Caco-2 (cell line): Measurements from ENCODE around the gene GRM4. TPM values are rescaled to one million over a fixed set of nuclear protein-coding genes. Genes with fewer than 3 reads are reported as not detected.
A peak's percentile ranks its signal among the peaks of the same experiment; 100 is the strongest.

Source experiments
- BruUV-seq: library from RNA; stranded (reverse); fragments of 400-500 nt; replicated peaks from 2 replicates; lab custom pipeline; 2021; lab: Mats Ljungman, UMichigan
- CTCF ChIA-PET: fragments of 300-600 bp; sonication (Branson Sonifier 250); formaldehyde crosslinking; loops from one replicate; lab custom pipeline; 2022; ENCODE audit warnings: antibody characterized with exemption; lab: Charles Lee
- POLR2A ChIA-PET: fragments of 300-600 bp; sonication (Branson Sonifier 250); formaldehyde crosslinking; loops from one replicate; lab custom pipeline; 2022; ENCODE audit warnings: antibody characterized with exemption; lab: Charles Lee
- DNase-seq, 2 experiments: peaks; one replicate each; pipeline versions ENCODE4 v3.0.0 to v3.0.0-alpha.2; 2020 to 2022
- H3K27me3 ChIP-seq: replicated peaks from 2 replicates; pipeline ENCODE4 v1.6.0; 2011; ENCODE audit warnings: low read length; ENCODE audit not compliant: control insufficient read depth, insufficient read depth
- H3K36me3 ChIP-seq: 2 replicates; pipeline ENCODE4 v1.5.1; 2011; ENCODE audit warnings: low read length; ENCODE audit not compliant: control insufficient read depth, insufficient read depth
- H3K4me1 ChIP-seq: fragments of 250-450 bp; sonication (Bioruptor Pico); 2 replicates; pipeline ENCODE4 v1.5.1; 2020; ENCODE audit warnings: mild to moderate bottlenecking
- H3K4me3 ChIP-seq: 2 replicates; pipeline ENCODE4 v1.5.1; 2011; ENCODE audit warnings: low read depth, mild to moderate bottlenecking, control low read depth, low read length
- H3K9me3 ChIP-seq: fragments of 250-450 bp; sonication (Bioruptor Pico); 2 replicates; pipeline ENCODE4 v1.5.1; 2020; ENCODE audit warnings: mild to moderate bottlenecking, moderate library complexity
- H3K27ac Mint-ChIP-seq: one replicate; pipeline ENCODE4 v1.8.0; 2022; ENCODE audit warnings: mixed read lengths; ENCODE audit not compliant: unreplicated experiment
- H3K27me3 Mint-ChIP-seq: one replicate; pipeline ENCODE4 v1.8.0; 2022; ENCODE audit warnings: mixed read lengths; ENCODE audit not compliant: insufficient read depth, unreplicated experiment
- H3K36me3 Mint-ChIP-seq: one replicate; pipeline ENCODE4 v1.8.0; 2022; ENCODE audit warnings: mild to moderate bottlenecking, mixed read lengths; ENCODE audit not compliant: insufficient read depth, unreplicated experiment
- H3K4me1 Mint-ChIP-seq: one replicate; pipeline ENCODE4 v1.8.0; 2022; ENCODE audit warnings: low read depth, mixed read lengths; ENCODE audit not compliant: unreplicated experiment
- H3K4me3 Mint-ChIP-seq: one replicate; pipeline ENCODE4 v1.8.0; 2022; ENCODE audit warnings: mild to moderate bottlenecking, moderate library complexity, mixed read lengths; ENCODE audit not compliant: unreplicated experiment
- H3K9me3 Mint-ChIP-seq: one replicate; pipeline ENCODE4 v1.8.0; 2022; ENCODE audit warnings: mixed read lengths; ENCODE audit not compliant: unreplicated experiment
- CTCF ChIP-seq, 2 experiments: fragments of 200-600 bp in 1 of 2; IDR thresholded peaks; 1 replicate in 1 of 2; 2 replicates in 1 of 2; pipeline versions ENCODE4 v1.5.1 to v1.8.0; 2011 to 2022; ENCODE audit warnings: antibody characterized with exemption in 1 of 2, control low read depth in 1 of 2, inconsistent platforms in 1 of 2, low read depth in 1 of 2, low read length in 1 of 2, mild to moderate bottlenecking in 1 of 2, moderate library complexity in 1 of 2; ENCODE audit not compliant: insufficient read depth in 1 of 2, severe bottlenecking in 1 of 2, unreplicated experiment in 1 of 2
- intact Hi-C: fragments of 100-400 bp; cut with micrococcal nuclease; formaldehyde crosslinking; loops from one replicate; pipeline ENCODE4 v1.10.0; 2022; ENCODE audit not compliant: unreplicated experiment
- total RNA-seq: library from RNA; stranded (reverse); gene quantifications from 2 replicates; pipeline ENCODE4 v1.2.3, GENCODE V29; 2022

Gene GRM4
- total RNA-seq, 1 experiment from 2014 or later: 0.09 TPM

GRCh38 chr6:34027445-34027936, 118.4 kb downstream of the GRM4 start:
- H3K4me3 Mint-ChIP-seq: no peak overlapping the region
- H3K4me3 ChIP-seq: no peak overlapping the region
- ChIA-PET POLR2A (interaction anchor here (0.6 kb wide), 1 partner anchor 180 kb away, joined by 11 read pairs; no protein-coding TSS in a partner anchor), CTCF (interaction anchor here (0.5 to 2.0 kb wide), 13 partner anchors 11 to 528 kb away, joined by 3 to 13 read pairs (median 4); partner anchors contain the start of gene UQCC2)
- no peaks in the 10 kb centered on the region for H3K9me3 Mint-ChIP-seq
- H3K36me3 Mint-ChIP-seq: no peaks in the 10 kb centered on the region
- no peaks in the 10 kb centered on the region; the same call in 1 of the 2 replicates for H3K9me3 ChIP-seq
- peaks cover 4% of the 10 kb centered on the region for H3K27me3 Mint-ChIP-seq
- no TSS peak for BruUV-seq
- H3K27ac Mint-ChIP-seq: no peak overlapping the region
- no peaks in the 10 kb centered on the region for H3K4me1 Mint-ChIP-seq
- TF ChIP-seq CTCF (IDR thresholded peaks at IDR 0.05; ENCODE audit: insufficient read depth in 1 of 2, low read depth in 1 of 2, low read length in 1 of 2, severe bottlenecking in 1 of 2, unreplicated experiment in 1 of 2): peak; percentile 87 to 89
- no peaks in the 10 kb centered on the region for H3K4me1 ChIP-seq
- no peaks in the 10 kb centered on the region for H3K36me3 ChIP-seq
- peak; percentile 56 to 79 for DNase-seq
- no peaks in the 10 kb centered on the region; the same call in 1 of the 2 replicates for H3K27me3 ChIP-seq
- intact Hi-C loops: loop anchor here (1.0 to 10.0 kb wide), 4 partner anchors 39 to 259 kb away; no protein-coding TSS in a partner anchor

- Mint-ChIP-seq H3K4me3 (no peak overlapping the region), H3K36me3 (no peaks in the 10 kb centered on the region), H3K27ac (no peak overlapping the region), H3K9me3 (no peaks in the 10 kb centered on the region), H3K27me3 (peaks cover 4% of the 10 kb centered on the region), H3K4me1 (peaks cover 6% of the 10 kb centered on the region)
- BruUV-seq: no TSS peak
- ChIA-PET POLR2A (no interaction called here), CTCF (interaction anchor here (0.9 kb wide), 1 partner anchor 58 kb away, joined by 3 read pairs; no protein-coding TSS in a partner anchor)
- Histone ChIP-seq H3K4me1 (no peaks in the 10 kb centered on the region), H3K4me3 (no peak overlapping the region), H3K36me3 (no peaks in the 10 kb centered on the region), H3K27me3 (no peaks in the 10 kb centered on the region; the same call in 1 of the 2 replicates), H3K9me3 (no peaks in the 10 kb centered on the region; the same call in 1 of the 2 replicates)
- intact Hi-C loops: loop anchor here (10.0 kb wide), 1 partner anchor 171 kb away; no protein-coding TSS in a partner anchor
- TF ChIP-seq CTCF (IDR thresholded peaks at IDR 0.05; ENCODE audit: insufficient read depth in 1 of 2, low read depth in 1 of 2, low read length in 1 of 2, severe bottlenecking in 1 of 2, unreplicated experiment in 1 of 2): no peak
- DNase-seq: no peak
These were observed 120.0 kb downstream of the GRM4 start for GRCh38 chr6:34025861-34026260.

GRCh38 chr6:34025112-34025807, 120.6 kb downstream of the GRM4 start:
- POLR2A ChIA-PET: no interaction called here
- no peaks in the 10 kb centered on the region for H3K4me1 ChIP-seq
- Mint-ChIP-seq H3K9me3 (no peaks in the 10 kb centered on the region), H3K36me3 (no peaks in the 10 kb centered on the region), H3K4me1 (peaks cover 6% of the 10 kb centered on the region), H3K4me3 (no peak overlapping the region), H3K27ac (no peak overlapping the region), H3K27me3 (peaks cover 4% of the 10 kb centered on the region)
- no TSS peak for BruUV-seq
- intact Hi-C loops: loop anchor here (10.0 kb wide), 1 partner anchor 170 kb away; no protein-coding TSS in a partner anchor
- H3K36me3 ChIP-seq: no peaks in the 10 kb centered on the region
- CTCF ChIA-PET: interaction anchor here (0.7 to 0.9 kb wide), 2 partner anchors 58 to 203 kb away, joined by 3 read pairs; no protein-coding TSS in a partner anchor
- no peak overlapping the region for H3K4me3 ChIP-seq
- H3K9me3 ChIP-seq: no peaks in the 10 kb centered on the region; the same call in 1 of the 2 replicates
- TF ChIP-seq CTCF (IDR thresholded peaks at IDR 0.05; ENCODE audit: insufficient read depth in 1 of 2, low read depth in 1 of 2, low read length in 1 of 2, severe bottlenecking in 1 of 2, unreplicated experiment in 1 of 2): no peak
- no peaks in the 10 kb centered on the region; the same call in 1 of the 2 replicates for H3K27me3 ChIP-seq
- no peak for DNase-seq
